Small intestine (tissue), 7 donors: ENCODE measurements around the gene FPGS. TPM values are rescaled to one million over a fixed set of nuclear protein-coding genes. Genes with fewer than 3 reads are reported as not detected.

Experiments
- DNase-seq, 2 donors: peaks; one replicate each; pipeline versions ENCODE4 v3.0.0 to v3.0.0-alpha.2; 2013
- FAIRE-seq: peaks from 2 replicates; lab custom pipeline; 2012; peaks lifted over from hg19 to GRCh38; lab: Jason Lieb, UNC
- H3K27ac ChIP-seq, 3 donors: one replicate each; pipeline ENCODE4 v1.5.1; 2013; ENCODE audit warnings: low read length in 2 of 3, mild to moderate bottlenecking in 2 of 3, control low read depth in 1 of 3, inconsistent platforms in 1 of 3, low read depth in 1 of 3, moderate library complexity in 1 of 3
- H3K27me3 ChIP-seq, 3 donors: one replicate each; pipeline ENCODE4 v1.6.1; 2013; ENCODE audit warnings: low read length in 3 of 3, inconsistent platforms in 1 of 3; ENCODE audit not compliant: control insufficient read depth in 3 of 3, insufficient read depth in 3 of 3
- H3K36me3 ChIP-seq, 3 donors: one replicate each; pipeline ENCODE4 v1.6.1; 2013; ENCODE audit warnings: low read length in 3 of 3, inconsistent platforms in 1 of 3, low read depth in 1 of 3, mild to moderate bottlenecking in 1 of 3, moderate library complexity in 1 of 3; ENCODE audit not compliant: control insufficient read depth in 3 of 3, insufficient read depth in 2 of 3
- H3K4me1 ChIP-seq, 3 donors: one replicate each; pipeline ENCODE4 v1.6.1; 2013; ENCODE audit warnings: low read length in 2 of 3, inconsistent platforms in 1 of 3, low read depth in 1 of 3, mild to moderate bottlenecking in 1 of 3, moderate library complexity in 1 of 3; ENCODE audit not compliant: control insufficient read depth in 3 of 3, insufficient read depth in 2 of 3
- H3K4me3 ChIP-seq, 3 donors: one replicate each; pipeline ENCODE4 v1.5.1; 2013; ENCODE audit warnings: low read length in 3 of 3, control low read depth in 1 of 3, inconsistent platforms in 1 of 3, low read depth in 1 of 3, mild to moderate bottlenecking in 1 of 3, moderate library complexity in 1 of 3
- H3K9me3 ChIP-seq, 2 donors: one replicate each; pipeline ENCODE4 v1.6.1; 2013; ENCODE audit warnings: low read depth in 1 of 2, low read length in 1 of 2; ENCODE audit not compliant: control insufficient read depth in 2 of 2, insufficient read depth in 1 of 2
- WGBS, 3 donors: extraction: QIAGEN DNeasy Blood & Tissue Kit; methylation state at CpG; one replicate each; pipeline ENCODE4 v1.1.7; 2013; 5-methylcytosine and 5-hydroxymethylcytosine counted together
- polyA plus RNA-seq, 4 donors: library from polyadenylated mRNA; stranded (reverse) in 3 of 4; unstranded in 1 of 4; fragments of 200-250 nt in 3 of 4; fragments of 120-200 nt in 1 of 4; gene quantifications; one replicate each; pipeline versions ENCODE4 v1.2.1 to v1.2.3, GENCODE V29; 2013
- donor health status: healthy with polysubstance abuse.
- donor health status: control.
- donor health status: control.
- donor health status: Bipolar disorder and iron deficiency.
- donor health status: healthy.

Gene FPGS
- polyA plus RNA-seq, 4 donors, result 24.4 to 45.8 (median 30.6) TPM

DNA sequence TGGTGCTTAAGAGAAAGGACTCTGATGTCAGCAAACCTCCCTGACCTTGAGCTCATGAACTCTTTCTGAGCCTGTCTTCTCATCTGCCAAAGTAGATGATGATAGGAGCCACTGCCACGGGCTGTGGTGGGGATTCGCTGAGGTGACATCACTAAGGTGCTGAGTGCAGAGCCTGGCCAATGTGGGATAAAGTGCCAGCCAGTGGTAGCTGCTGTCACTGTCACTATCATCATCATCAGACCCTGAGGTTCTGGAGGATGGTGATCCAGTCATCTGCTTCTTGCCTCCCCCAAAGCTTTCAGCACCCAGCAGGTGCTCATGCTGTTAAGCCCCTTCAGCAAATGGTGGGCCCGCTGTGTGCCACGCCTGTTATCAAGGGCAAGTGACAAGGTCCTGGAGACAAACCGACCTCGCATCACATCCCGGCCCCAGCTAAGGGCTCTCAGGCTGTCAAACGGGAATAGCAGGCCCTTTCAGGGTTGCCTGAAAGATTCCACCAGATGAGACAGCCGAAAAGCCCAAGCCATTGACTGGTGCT, 6.4 kb downstream of the FPGS start:
- peaks cover 9 to 82% (median 12%) of the 10 kb centered on the region in 3 donors for H3K36me3 ChIP-seq
- DNase-seq (no peak), FAIRE-seq (no peak)
- H3K9me3 ChIP-seq, result no peaks in the 10 kb centered on the region
- peak overlapping the region in 1 of 3 donors; percentile 2 for H3K4me3 ChIP-seq
- 50 to 78% (median 52%) methylated on average over 9 of the region's 9 CpGs for WGBS, 3 donors
- H3K27me3 ChIP-seq, result no peaks in the 10 kb centered on the region
- peaks cover 2 to 16% (median 3%) of the 10 kb centered on the region in 3 donors for H3K4me1 ChIP-seq
- H3K27ac ChIP-seq, result no peak overlapping the region

DNA sequence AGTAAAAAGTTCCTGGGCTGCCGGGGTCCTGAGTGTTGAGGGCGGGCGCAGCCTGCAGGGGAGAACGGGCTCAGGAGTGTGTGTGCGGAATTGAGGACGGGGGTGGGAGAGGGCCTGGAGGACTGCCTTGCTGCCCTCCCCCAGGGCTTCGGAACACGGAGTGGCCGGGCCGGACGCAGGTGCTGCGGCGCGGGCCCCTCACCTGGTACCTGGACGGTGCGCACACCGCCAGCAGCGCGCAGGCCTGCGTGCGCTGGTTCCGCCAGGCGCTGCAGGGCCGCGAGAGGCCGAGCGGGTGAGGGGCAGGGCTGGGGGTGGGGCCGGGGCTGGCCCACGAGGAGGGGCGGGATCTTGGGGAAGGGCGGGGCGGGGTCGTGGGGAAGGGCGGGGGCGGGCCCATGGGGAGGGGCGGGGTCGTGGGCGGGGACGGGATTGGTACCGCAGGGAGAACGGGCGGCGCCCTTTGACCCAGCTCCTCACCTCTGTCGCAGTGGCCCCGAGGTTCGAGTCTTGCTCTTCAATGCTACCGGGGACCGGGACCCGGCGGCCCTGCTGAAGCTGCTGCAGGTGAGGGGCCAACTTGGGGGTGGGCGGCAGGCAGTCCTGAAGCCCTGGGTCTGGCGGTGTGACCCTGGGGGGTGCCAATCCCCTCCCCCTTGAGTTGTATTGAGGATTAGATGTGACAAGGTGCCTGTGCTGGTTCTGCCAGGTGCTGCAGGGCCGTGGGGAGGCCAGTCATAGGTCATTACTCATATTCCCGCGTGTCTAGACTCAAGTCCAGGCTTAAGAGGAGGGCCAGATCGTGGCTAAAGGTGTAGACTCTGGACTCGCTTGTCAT, 7.1 kb downstream of the FPGS start:
- FAIRE-seq (no peak), DNase-seq (peak; percentile 73 to 82)
- Histone ChIP-seq H3K4me1 (peaks cover 0 to 12% (median 0%) of the 10 kb centered on the region in 3 donors), H3K4me3 (peak overlapping the region in 2 of 3 donors; percentile 2 to 11), H3K27ac (peak overlapping the region; percentile 50 to 79 (median 67)), H3K36me3 (peaks cover 6 to 81% (median 12%) of the 10 kb centered on the region in 3 donors), H3K9me3 (no peaks in the 10 kb centered on the region), H3K27me3 (no peaks in the 10 kb centered on the region)
- 27 to 52% (median 36%) methylated on average over 21 to 57 of the region's 57 CpGs for WGBS, 3 donors

DNA sequence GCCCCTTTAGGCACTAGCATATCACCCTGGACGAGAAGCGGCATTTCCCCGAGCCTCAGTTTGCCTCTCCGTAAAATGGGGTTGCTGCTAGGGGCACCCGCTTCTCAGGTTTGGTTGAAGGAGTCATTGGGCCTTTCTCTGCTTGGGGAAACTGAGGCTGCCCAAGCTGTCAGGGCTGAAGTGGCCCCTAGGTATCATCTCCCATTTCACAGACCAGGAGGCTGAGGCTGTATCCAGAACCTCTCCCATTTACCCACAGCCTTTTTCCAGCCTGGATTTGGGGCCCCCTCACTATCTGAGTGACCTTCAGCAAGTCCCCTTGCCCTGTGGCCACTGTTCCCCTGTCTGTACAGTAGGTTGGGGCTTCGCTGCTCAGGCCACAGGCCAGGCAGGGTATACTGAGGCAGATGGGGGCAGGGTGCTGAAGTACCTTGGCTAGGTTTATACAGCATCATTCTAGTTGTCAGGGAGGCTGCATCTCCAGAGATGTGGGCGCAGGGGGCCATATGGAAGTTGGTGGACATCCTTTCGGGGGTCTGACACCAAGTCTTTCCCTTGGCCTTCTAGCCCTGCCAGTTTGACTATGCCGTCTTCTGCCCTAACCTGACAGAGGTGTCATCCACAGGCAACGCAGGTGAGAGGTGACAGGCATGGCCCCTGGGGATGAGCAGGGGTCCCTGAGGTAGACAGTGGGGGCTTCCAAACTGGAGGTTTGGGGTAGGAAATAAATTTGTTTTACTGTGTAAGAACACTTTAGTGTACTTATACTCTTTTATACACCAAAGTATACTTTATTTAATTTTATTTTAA, 7.9 kb downstream of the FPGS start:
- Histone ChIP-seq H3K4me1 (peaks cover 0 to 12% (median 0%) of the 10 kb centered on the region in 3 donors), H3K36me3 (peaks cover 6 to 88% (median 12%) of the 10 kb centered on the region in 3 donors), H3K4me3 (no peak overlapping the region), H3K27ac (peak overlapping the region; percentile 50 to 79 (median 67)), H3K9me3 (no peaks in the 10 kb centered on the region), H3K27me3 (no peaks in the 10 kb centered on the region)
- FAIRE-seq, result no peak
- 86 to 94% (median 93%) methylated on average over 10 of the region's 10 CpGs for WGBS, 3 donors
- DNase-seq, result no peak

DNA sequence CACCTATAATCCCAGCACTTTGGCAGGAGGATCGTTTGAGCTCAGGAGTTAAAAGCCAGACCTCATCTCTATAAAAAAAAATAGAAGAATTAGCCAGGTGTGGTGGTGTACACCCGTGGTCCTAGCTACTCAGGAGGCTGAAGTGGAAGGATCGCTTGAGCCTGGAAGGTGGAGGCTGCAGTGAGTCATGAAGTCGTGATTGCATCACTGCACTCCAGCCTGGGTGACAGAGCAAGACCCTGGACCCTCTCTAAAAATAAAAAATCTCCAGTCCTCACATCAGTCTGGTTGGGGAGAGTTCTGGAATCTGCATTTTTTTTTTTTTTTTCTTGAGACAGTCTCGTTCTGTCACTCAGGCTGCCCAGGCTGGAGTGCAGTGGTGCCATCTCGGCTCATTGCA, 9.3 kb downstream of the FPGS start:
- peaks cover 6 to 88% (median 12%) of the 10 kb centered on the region in 3 donors for H3K36me3 ChIP-seq
- WGBS, 3 donors, result 87 to 89% (median 88%) methylated on average over 6 of the region's 6 CpGs

DNA sequence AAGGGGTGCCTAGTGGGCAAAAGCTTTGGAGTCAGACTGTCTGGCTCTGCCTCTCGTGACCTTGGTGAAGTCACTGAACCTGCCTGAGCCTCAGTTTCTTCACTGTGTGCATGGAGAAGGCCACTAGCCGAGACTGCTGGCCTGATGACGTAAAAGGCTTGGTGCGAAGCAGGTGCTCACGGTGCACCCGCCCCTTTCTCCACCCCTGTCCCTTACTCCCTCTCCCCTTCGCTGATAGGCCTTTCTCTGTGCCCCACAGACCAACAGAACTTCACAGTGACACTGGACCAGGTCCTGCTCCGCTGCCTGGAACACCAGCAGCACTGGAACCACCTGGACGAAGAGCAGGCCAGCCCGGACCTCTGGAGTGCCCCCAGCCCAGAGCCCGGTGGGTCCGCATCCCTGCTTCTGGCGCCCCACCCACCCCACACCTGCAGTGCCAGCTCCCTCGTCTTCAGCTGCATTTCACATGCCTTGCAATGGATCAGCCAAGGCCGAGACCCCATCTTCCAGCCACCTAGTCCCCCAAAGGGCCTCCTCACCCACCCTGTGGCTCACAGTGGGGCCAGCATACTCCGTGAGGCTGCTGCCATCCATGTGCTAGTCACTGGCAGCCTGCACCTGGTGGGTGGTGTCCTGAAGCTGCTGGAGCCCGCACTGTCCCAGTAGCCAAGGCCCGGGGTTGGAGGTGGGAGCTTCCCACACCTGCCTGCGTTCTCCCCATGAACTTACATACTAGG, 10.4 kb downstream of the FPGS start:
- no peak overlapping the region for H3K27ac ChIP-seq
- peaks cover 0 to 12% (median 0%) of the 10 kb centered on the region in 3 donors for H3K4me1 ChIP-seq
- FAIRE-seq (no peak), DNase-seq (no peak)
- no peaks in the 10 kb centered on the region for H3K9me3 ChIP-seq
- H3K27me3 ChIP-seq, result no peaks in the 10 kb centered on the region
- WGBS, 3 donors, result 88 to 91% (median 89%) methylated on average over 19 of the region's 19 CpGs
- H3K4me3 ChIP-seq, result no peak overlapping the region
- H3K36me3 ChIP-seq, result peaks cover 6 to 88% (median 10%) of the 10 kb centered on the region in 3 donors

More for the DNA sequence above, 9.3 kb downstream of the FPGS start:
- Histone ChIP-seq H3K27ac (no peak overlapping the region), H3K27me3 (no peaks in the 10 kb centered on the region), H3K4me3 (no peak overlapping the region), H3K9me3 (no peaks in the 10 kb centered on the region), H3K4me1 (peaks cover 0 to 12% (median 0%) of the 10 kb centered on the region in 3 donors)
- DNase-seq, result no peak
- FAIRE-seq, result no peak

DNA sequence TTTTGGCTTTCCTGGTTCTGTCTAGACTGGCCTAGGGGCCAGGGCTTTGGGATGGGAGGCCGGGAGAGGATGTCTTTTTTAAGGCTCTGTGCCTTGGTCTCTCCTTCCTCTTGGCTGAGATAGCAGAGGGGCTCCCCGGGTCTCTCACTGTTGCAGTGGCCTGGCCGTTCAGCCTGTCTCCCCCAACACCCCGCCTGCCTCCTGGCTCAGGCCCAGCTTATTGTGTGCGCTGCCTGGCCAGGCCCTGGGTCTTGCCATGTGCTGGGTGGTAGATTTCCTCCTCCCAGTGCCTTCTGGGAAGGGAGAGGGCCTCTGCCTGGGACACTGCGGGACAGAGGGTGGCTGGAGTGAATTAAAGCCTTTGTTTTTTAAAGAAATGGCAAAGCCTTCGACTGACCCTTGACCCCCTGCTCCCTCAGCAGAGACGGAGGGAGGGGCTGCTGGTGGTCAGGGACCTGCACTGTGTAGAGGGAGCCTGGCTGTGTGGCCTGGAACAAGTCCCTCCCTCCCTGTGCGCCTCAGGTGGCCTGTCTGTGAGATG, 11.1 kb downstream of the FPGS start:
- FAIRE-seq, result no peak
- H3K27ac ChIP-seq, result no peak overlapping the region
- peaks cover 0 to 12% (median 0%) of the 10 kb centered on the region in 3 donors for H3K4me1 ChIP-seq
- no peaks in the 10 kb centered on the region for H3K9me3 ChIP-seq
- no peak for DNase-seq
- H3K36me3 ChIP-seq, result peaks cover 6 to 87% (median 10%) of the 10 kb centered on the region in 3 donors
- H3K4me3 ChIP-seq, result no peak overlapping the region
- no peaks in the 10 kb centered on the region for H3K27me3 ChIP-seq
- WGBS, 3 donors, result 73 to 77% (median 74%) methylated on average over 8 to 9 of the region's 9 CpGs

DNA sequence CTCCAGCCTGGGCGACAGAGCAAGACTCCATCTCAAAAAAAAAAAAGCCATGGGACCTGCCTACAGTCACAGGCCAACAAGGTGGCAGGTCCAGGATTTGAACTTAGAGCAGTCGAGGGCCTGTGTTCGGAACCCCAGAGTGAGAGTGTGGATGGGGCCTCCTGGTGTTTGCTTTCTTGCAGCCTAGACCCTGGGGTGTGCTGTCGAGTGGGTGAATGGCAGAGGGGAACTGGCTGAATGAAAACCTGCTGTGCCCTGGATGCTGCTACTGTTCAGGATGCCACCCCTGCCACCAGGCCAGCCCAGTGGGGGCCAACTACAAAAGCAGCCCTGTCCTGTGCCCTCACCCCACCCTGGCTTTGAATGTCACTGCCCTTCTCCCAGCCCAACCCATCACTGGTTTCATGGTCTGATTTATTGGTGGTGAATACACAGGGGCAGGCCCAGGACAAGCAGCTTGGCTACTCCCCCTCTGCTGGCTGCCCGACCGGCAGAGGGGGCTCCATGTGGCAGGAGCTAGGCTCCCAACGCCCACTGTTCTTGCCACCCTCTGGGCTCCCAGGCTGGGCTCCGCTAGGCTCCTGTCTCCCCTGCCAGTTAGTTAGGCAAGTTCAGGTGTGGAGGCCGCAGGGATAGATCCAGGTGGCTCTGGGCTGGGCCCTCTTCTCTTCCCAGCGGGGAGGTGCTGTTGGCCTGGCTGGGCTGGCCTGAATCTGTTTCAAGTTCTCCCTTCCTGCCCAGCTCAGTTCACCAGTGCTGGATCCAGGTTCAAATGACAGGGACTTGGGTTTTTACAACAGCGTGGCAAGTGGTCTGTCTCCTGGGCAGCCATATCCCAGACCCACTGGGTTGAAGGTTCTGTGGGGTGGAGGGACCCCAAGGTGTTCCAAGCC, 12.2 kb downstream of the FPGS start:
- Histone ChIP-seq H3K27ac (no peak overlapping the region), H3K36me3 (peaks cover 6 to 90% (median 10%) of the 10 kb centered on the region in 3 donors), H3K27me3 (no peaks in the 10 kb centered on the region), H3K4me1 (peaks cover 0 to 4% (median 0%) of the 10 kb centered on the region in 3 donors), H3K4me3 (no peak overlapping the region), H3K9me3 (no peaks in the 10 kb centered on the region)
- 86 to 92% (median 90%) methylated on average over 11 of the region's 11 CpGs for WGBS, 3 donors
- DNase-seq (no peak), FAIRE-seq (no peak)
